ENCODE results near the gene MRFAP1.

The MRFAP1 gene

DNA sequence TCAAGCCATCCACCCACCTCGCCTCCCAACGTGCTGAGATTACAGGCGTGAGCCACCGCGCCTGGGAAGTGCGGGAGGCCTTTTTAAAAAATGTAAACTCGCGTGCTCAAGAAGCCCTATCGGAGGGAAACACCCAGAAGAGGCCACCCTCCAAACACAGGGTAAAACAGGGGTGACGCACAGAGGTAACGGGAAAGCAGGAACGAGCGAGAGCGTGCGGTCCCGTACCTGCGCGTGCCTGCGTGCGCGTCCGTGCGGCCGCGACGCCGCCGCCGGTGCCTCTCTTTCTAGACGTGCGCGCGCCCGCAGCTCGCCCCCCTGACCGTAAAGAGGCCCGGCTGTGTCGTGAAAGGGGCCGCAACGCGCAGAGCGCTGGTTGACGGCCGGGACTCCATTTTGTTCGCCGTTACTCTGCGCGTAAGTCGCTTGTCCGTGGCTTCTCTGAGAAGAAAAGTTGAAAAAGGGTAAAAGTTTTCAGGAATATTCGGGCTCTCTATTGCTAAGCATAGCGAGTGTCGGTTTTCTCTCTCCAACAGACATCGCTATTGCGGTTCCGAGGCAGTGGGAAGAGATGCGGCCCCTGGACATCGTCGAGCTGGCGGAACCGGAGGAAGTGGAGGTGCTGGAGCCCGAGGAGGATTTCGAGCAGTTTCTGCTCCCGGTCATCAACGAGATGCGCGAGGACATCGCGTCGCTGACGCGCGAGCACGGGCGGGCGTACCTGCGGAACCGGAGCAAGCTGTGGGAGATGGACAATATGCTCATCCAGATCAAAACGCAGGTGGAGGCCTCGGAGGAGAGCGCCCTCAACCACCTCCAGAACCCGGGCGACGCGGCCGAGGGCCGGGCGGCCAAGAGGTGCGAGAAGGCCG, at the start of gene MRFAP1:
MRFAP1 (plus strand) TSS at position 394 of the 872 bp plus-strand sequence; CDS start at position 572, 178 bp downstream.
- peak within 1 kb of the TSS; percentile 97 for H3K27ac ChIP-seq
- H3K36me3 ChIP-seq = peaks cover 19% of the 10 kb centered on the region
- peak within 1 kb of the TSS; percentile 73 to 80 for H3K4me3 ChIP-seq (ENCODE audit: low read depth in 1 of 2, low read length in 1 of 2)
- peaks cover 25 to 26% of the 10 kb centered on the region in 2 experiments for H3K4me1 ChIP-seq (ENCODE audit: control insufficient read depth in 1 of 2, insufficient read depth in 1 of 2, low read depth in 1 of 2, low read length in 1 of 2)
- H3K9me3 ChIP-seq = no peaks in the 10 kb centered on the region
- TF ChIP-seq, protein P1, sequence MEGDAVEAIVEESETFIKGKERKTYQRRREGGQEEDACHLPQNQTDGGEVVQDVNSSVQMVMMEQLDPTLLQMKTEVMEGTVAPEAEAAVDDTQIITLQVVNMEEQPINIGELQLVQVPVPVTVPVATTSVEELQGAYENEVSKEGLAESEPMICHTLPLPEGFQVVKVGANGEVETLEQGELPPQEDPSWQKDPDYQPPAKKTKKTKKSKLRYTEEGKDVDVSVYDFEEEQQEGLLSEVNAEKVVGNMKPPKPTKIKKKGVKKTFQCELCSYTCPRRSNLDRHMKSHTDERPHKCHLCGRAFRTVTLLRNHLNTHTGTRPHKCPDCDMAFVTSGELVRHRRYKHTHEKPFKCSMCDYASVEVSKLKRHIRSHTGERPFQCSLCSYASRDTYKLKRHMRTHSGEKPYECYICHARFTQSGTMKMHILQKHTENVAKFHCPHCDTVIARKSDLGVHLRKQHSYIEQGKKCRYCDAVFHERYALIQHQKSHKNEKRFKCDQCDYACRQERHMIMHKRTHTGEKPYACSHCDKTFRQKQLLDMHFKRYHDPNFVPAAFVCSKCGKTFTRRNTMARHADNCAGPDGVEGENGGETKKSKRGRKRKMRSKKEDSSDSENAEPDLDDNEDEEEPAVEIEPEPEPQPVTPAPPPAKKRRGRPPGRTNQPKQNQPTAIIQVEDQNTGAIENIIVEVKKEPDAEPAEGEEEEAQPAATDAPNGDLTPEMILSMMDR (IDR thresholded peaks at IDR 0.05) = peak; percentile 24
- no peaks in the 10 kb centered on the region for H3K27me3 ChIP-seq

DNA sequence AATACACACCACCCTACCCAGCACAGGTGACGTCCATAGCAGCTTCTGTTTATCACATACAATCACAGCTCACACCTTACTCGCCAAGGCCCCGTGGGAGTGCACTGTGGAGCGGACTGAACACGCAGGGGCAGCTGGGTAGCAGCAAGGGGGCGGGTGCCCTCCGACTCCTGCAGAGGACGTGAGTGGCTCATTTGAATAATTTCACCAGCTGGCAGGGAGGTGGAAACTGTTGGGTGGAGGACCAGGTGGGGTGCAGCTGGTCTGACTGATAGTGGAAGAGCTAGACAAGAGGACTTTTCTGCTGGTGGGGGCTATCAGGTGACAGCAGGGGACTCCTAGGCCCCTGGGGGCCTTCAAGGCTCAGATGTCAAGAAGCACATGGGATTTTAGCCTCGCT, 49.2 kb upstream of the MRFAP1 start:
- no peak overlapping the region for H3K4me3 ChIP-seq (ENCODE audit: low read depth in 1 of 2, low read length in 1 of 2)
- no peaks in the 10 kb centered on the region for H3K9me3 ChIP-seq
- TF ChIP-seq, protein P1 (IDR thresholded peaks at IDR 0.05) = no peak
- peaks cover 98% of the 10 kb centered on the region for H3K36me3 ChIP-seq
- H3K27ac ChIP-seq = no peak overlapping the region
- no peaks in the 10 kb centered on the region for H3K4me1 ChIP-seq (ENCODE audit: control insufficient read depth in 1 of 2, insufficient read depth in 1 of 2, low read depth in 1 of 2, low read length in 1 of 2)
- H3K27me3 ChIP-seq = no peaks in the 10 kb centered on the region

DNA sequence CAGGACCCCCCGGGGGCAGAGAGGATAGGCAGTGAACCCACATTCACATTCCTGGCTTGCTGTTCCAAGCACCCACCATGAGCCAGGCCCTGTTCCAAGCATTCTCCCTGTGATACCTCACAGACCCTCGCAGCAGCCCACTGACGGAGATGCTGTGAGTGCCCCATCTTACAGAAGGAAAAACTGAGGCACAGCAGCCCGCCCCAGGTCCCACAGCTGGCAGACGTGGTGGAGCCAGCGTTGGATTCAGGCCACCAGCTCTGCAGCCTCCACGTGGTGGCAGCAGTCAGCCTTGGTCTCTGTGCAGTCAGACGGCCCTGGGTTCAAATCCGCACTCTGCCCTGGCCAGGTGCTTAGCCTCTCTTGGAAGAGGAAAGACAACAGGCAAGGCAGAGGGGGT, 48.7 kb upstream of the MRFAP1 start:
- Histone ChIP-seq H3K4me1 (ENCODE audit: control insufficient read depth in 1 of 2, insufficient read depth in 1 of 2, low read depth in 1 of 2, low read length in 1 of 2) (no peaks in the 10 kb centered on the region), H3K4me3 (ENCODE audit: low read depth in 1 of 2, low read length in 1 of 2) (no peak overlapping the region), H3K9me3 (no peaks in the 10 kb centered on the region), H3K27ac (no peak overlapping the region), H3K27me3 (no peaks in the 10 kb centered on the region), H3K36me3 (peaks cover 98% of the 10 kb centered on the region)
- TF ChIP-seq, protein P1 (IDR thresholded peaks at IDR 0.05) = no peak

DNA sequence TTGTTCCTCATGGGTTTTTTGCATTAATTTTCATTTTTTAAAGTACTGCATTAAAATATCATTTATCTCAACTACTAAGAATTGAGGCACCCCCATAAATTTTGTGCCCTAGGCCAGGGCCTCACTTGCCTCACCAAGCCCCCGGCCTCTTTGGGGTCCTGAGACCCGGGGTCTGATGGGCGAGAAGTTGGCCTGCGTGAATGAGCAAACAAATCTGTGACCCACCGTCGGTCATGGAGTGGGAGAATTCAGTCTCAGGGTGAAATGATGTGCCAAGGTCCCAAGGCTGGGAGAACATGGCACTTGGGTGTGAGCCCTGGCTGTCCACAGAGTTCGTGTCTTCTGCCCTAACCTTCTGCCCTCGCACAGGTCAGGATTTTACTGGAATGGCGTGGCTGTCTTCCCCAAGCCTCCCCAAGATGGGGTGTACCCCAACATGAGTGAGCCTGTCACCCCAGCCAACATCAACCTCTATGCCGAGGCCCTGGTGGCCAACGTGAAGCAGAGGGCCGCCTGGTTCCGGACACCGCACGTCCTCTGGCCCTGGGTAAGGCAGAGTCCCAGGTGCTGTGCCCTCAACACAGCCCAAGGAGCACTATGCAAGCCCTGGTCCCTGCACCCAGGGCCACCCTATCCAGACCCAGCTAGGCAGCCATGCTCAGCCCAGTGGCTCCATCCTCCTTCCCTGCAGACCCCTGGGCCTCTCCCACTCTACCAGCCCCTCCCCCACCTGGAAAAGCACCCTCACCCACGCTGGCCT, 47.5 kb upstream of the MRFAP1 start:
- Histone ChIP-seq H3K27ac (no peak overlapping the region), H3K9me3 (no peaks in the 10 kb centered on the region), H3K27me3 (no peaks in the 10 kb centered on the region), H3K4me3 (ENCODE audit: low read depth in 1 of 2, low read length in 1 of 2) (no peak overlapping the region), H3K4me1 (ENCODE audit: control insufficient read depth in 1 of 2, insufficient read depth in 1 of 2, low read depth in 1 of 2, low read length in 1 of 2) (no peaks in the 10 kb centered on the region), H3K36me3 (peaks cover 100% of the 10 kb centered on the region)
- TF ChIP-seq, protein P1 (IDR thresholded peaks at IDR 0.05) = no peak

DNA sequence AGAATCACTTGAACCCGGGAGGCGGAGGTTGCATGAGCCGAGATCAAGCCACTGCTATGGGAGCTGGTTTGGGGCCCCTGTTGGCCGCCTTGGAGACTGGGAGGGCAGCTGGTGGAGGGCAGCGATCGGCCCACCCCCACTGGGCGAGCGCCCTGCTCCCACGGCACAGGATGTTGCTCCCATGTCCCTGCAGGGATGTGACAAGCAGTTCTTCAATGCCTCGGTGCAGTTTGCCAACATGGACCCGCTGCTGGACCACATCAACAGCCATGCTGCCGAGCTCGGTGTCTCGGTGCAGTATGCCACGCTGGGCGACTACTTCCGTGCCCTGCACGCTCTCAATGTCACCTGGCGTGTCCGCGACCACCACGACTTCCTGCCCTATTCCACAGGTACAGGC, 46.1 kb upstream of the MRFAP1 start:
- Histone ChIP-seq H3K27me3 (no peaks in the 10 kb centered on the region), H3K27ac (no peak overlapping the region), H3K9me3 (no peaks in the 10 kb centered on the region), H3K36me3 (peaks cover 100% of the 10 kb centered on the region), H3K4me3 (ENCODE audit: low read depth in 1 of 2, low read length in 1 of 2) (no peak overlapping the region), H3K4me1 (ENCODE audit: control insufficient read depth in 1 of 2, insufficient read depth in 1 of 2, low read depth in 1 of 2, low read length in 1 of 2) (no peaks in the 10 kb centered on the region)
- TF ChIP-seq, protein P1 (IDR thresholded peaks at IDR 0.05) = no peak

Measured in neutrophil (primary cell).